Right cardiac atrium (tissue), 5 donors: Measurements from ENCODE around the gene RPL35A. TPM values are rescaled to one million over a fixed set of nuclear protein-coding genes. Genes with fewer than 3 reads are reported as not detected.
"Not testable (repeated sequence)": the region's sequence is repeated elsewhere in the genome, so short reads cannot be mapped to it uniquely, and the experiment has no call there.

ENCODE experiments used
- ATAC-seq, 2 donors: fragments of 200-7000 bp; cut with Tn5 transposase; one replicate each; pipeline versions ENCODE4 v1.8.0 to v1.9.1; 2020; ENCODE audit warnings: moderate library complexity in 2 of 2, mild to moderate bottlenecking in 1 of 2
- DNase-seq, 3 donors: peaks; one replicate each; pipeline ENCODE4 v3.0.0-alpha.2; 2020
- H3K27ac ChIP-seq: one replicate; pipeline ENCODE4 v1.5.1; 2013; ENCODE audit warnings: mild to moderate bottlenecking, low read length, control low read depth, moderate library complexity
- H3K27me3 ChIP-seq: one replicate; pipeline ENCODE4 v1.6.1; 2013; ENCODE audit not compliant: control insufficient read depth, insufficient read depth
- H3K4me1 ChIP-seq: one replicate; pipeline ENCODE4 v1.6.1; 2013; ENCODE audit warnings: low read length; ENCODE audit not compliant: control insufficient read depth, insufficient read depth
- H3K4me3 ChIP-seq: one replicate; pipeline ENCODE4 v1.5.1; 2013; ENCODE audit warnings: low read length, control low read depth
- H3K9me3 ChIP-seq: one replicate; pipeline ENCODE4 v1.6.1; 2013; ENCODE audit warnings: low read length; ENCODE audit not compliant: control insufficient read depth
- WGBS: extraction: QIAGEN DNeasy Blood & Tissue Kit; methylation state at CpG from one replicate; pipeline ENCODE4 v1.1.7; 2013; 5-methylcytosine and 5-hydroxymethylcytosine counted together
- intact Hi-C, 4 donors: fragments of 100-400 bp; cut with DNase I; formaldehyde crosslinking; loops; one replicate each; pipeline versions ENCODE4 v1.11.0 to v1.14.0; 2022 to 2023
- long read RNA-seq, 4 donors: library from polyadenylated mRNA; unstranded; transcript quantifications; one replicate each; pipeline ENCODE4 v2.0.0, GENCODE V29; 2020 to 2021
- polyA plus RNA-seq: library from polyadenylated mRNA; stranded (reverse); fragments of 200-250 nt; gene quantifications from one replicate; pipeline ENCODE4 v1.2.3, GENCODE V29; 2013
- total RNA-seq, 4 donors: library from RNA; stranded (reverse); fragmentation: NEBNext Ultra II Directional; extraction: Animal tissue kit (Norgen Biotek cat#: 25700); gene quantifications; one replicate each; pipeline ENCODE4 v1.2.1, GENCODE V29; 2021
- donor health status: healthy with polysubstance abuse.
- donor health status: DM: no; HTN: yes; CAD: no.
- donor health status: DM: no; HTN: no; CAD: no.
- donor health status: DM: no; HTN: yes; CAD: no; lungs with severe emphysema.
- donor health status: DM: yes; HTN: yes; CAD: no.

The RPL35A gene
- 100 to 1,000 TPM; 672 to 776 (median 719) TPM for total RNA-seq
- 1,345 TPM for polyA plus RNA-seq
- long read RNA-seq, donor 1, transcript RPL35A-206 (5 exons, 1,444 nt) = major isoform, 196 of 210 reads
- long read RNA-seq, donor 1, transcript RPL35A-205 (5 exons, 553 nt) = minor isoform, 6 of 210 reads
- long read RNA-seq, donor 1, partial matches to known transcripts = 5 of 210 reads
- long read RNA-seq, donor 1, other reads (novel, unspliced or antisense) = 1 of 210 reads
- long read RNA-seq, donor 2, transcript RPL35A-206 (5 exons, 1,444 nt) = major isoform, 193 of 209 reads
- long read RNA-seq, donor 2, partial matches to known transcripts = 11 of 209 reads
- long read RNA-seq, donor 2, other reads (novel, unspliced or antisense) = 1 of 209 reads
- long read RNA-seq, donor 3, transcript RPL35A-206 (5 exons, 1,444 nt) = major isoform, 68 of 84 reads
- long read RNA-seq, donor 3, partial matches to known transcripts = 7 of 84 reads
- long read RNA-seq, donor 3, other reads (novel, unspliced or antisense) = 0 of 84 reads
- long read RNA-seq, donor 4, transcript RPL35A-206 (5 exons, 1,444 nt) = major isoform, 117 of 131 reads
- long read RNA-seq, donor 4, partial matches to known transcripts = 7 of 131 reads
- long read RNA-seq, donor 4, other reads (novel, unspliced or antisense) = 1 of 131 reads

GRCh38 chr3:197949778-197950676 lies at the start of gene RPL35A:
Gene RPL35A, plus strand, starts transcription at chr3:197950190. Its CDS starts 778 bp downstream, at chr3:197950968.
- Histone ChIP-seq H3K27ac (peak within 1 kb of the TSS; percentile 97), H3K9me3 (no peaks in the 10 kb centered on the region), H3K4me1 (peaks cover 4% of the 10 kb centered on the region), H3K27me3 (no peaks in the 10 kb centered on the region), H3K4me3 (peak within 1 kb of the TSS; percentile 97)
- intact Hi-C loops = no loop called here
- under 1% methylated on average over 36 of the region's 36 CpGs for WGBS
- ATAC-seq (peak; percentile 91 to 92), DNase-seq (peak; percentile 88 to 95 (median 93))

GRCh38 chr3:197901626-197902025 lies 48.4 kb upstream of the RPL35A start:
- Histone ChIP-seq H3K4me3 (no peak overlapping the region), H3K27ac (no peak overlapping the region), H3K4me1 (no peaks in the 10 kb centered on the region), H3K27me3 (no peaks in the 10 kb centered on the region), H3K9me3 (no peaks in the 10 kb centered on the region)
- intact Hi-C loops = no loop called here
- ATAC-seq (no peak), DNase-seq (no peak)
- WGBS = 85% methylated on average over 4 of the region's 4 CpGs

GRCh38 chr3:197906023-197906849 lies 43.8 kb upstream of the RPL35A start:
- ATAC-seq (peak; percentile 98 to 99), DNase-seq (peak; percentile 92 to 95 (median 94))
- intact Hi-C loops = loop anchor here in 1 of 4 donors (5.0 kb wide), 1 partner anchor 36 kb away; no protein-coding TSS in a partner anchor
- Histone ChIP-seq H3K27ac (no peak overlapping the region), H3K4me3 (no peak overlapping the region), H3K27me3 (no peaks in the 10 kb centered on the region), H3K4me1 (no peaks in the 10 kb centered on the region), H3K9me3 (no peaks in the 10 kb centered on the region)
- WGBS = 14% methylated on average over 17 of the region's 17 CpGs

DNA sequence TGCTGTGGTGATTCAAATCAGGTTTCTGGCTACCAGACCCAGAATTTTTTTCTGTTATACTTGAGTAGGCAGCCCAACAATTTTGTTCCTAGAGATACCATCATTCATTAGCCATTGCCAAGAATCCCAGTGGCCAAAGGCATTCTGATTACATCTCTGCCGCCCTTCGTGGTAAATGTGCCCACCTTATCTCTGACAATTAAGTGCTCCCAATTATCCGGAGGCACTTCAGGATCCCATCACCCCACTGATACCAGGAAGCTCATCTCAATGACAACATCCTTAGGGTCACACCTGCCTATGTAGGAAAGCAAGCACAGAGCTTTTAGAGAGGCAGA lies 43.2 kb upstream of the RPL35A start:
- no peak overlapping the region for H3K27ac ChIP-seq

GRCh38 chr3:197907196-197907595 lies 42.8 kb upstream of the RPL35A start:
- intact Hi-C loops = loop anchor here in 1 of 4 donors (5.0 kb wide), 1 partner anchor 35 kb away; no protein-coding TSS in a partner anchor
- ATAC-seq (no peak), DNase-seq (no peak)
- H3K27me3 ChIP-seq = no peaks in the 10 kb centered on the region
- no peak overlapping the region for H3K4me3 ChIP-seq
- H3K4me1 ChIP-seq = no peaks in the 10 kb centered on the region
- no peaks in the 10 kb centered on the region for H3K9me3 ChIP-seq
- 64% methylated on average over 2 of the region's 2 CpGs for WGBS
- no peak overlapping the region for H3K27ac ChIP-seq

More for the DNA sequence above, 43.2 kb upstream of the RPL35A start:
- H3K4me1 ChIP-seq = no peaks in the 10 kb centered on the region
- H3K9me3 ChIP-seq = no peaks in the 10 kb centered on the region
- no peaks in the 10 kb centered on the region for H3K27me3 ChIP-seq
- intact Hi-C loops = loop anchor here in 1 of 4 donors (5.0 kb wide), 1 partner anchor 35 kb away; no protein-coding TSS in a partner anchor
- ATAC-seq (no peak), DNase-seq (no peak)
- no peak overlapping the region for H3K4me3 ChIP-seq
- 44% methylated on average over 3 of the region's 3 CpGs for WGBS

GRCh38 chr3:197908550-197908949 lies 41.4 kb upstream of the RPL35A start:
- not testable (repeated sequence) for H3K4me1 ChIP-seq, H3K4me3 ChIP-seq, H3K9me3 ChIP-seq, H3K27me3 ChIP-seq, ATAC-seq, DNase-seq, H3K27ac ChIP-seq
- 94% methylated on average over 2 of the region's 2 CpGs for WGBS
- intact Hi-C loops = loop anchor here in 1 of 4 donors (5.0 kb wide), 1 partner anchor 34 kb away; no protein-coding TSS in a partner anchor

GRCh38 chr3:197908957-197909701 lies 40.9 kb upstream of the RPL35A start:
- no peak overlapping the region for H3K27ac ChIP-seq
- 88% methylated on average over 4 of the region's 4 CpGs for WGBS
- H3K27me3 ChIP-seq = no peaks in the 10 kb centered on the region
- DNase-seq (no peak), ATAC-seq (no peak)
- H3K4me1 ChIP-seq = no peaks in the 10 kb centered on the region
- intact Hi-C loops = loop anchor here in 1 of 4 donors (5.0 kb wide), 1 partner anchor 33 kb away; no protein-coding TSS in a partner anchor
- no peak overlapping the region for H3K4me3 ChIP-seq
- H3K9me3 ChIP-seq = no peaks in the 10 kb centered on the region

DNA sequence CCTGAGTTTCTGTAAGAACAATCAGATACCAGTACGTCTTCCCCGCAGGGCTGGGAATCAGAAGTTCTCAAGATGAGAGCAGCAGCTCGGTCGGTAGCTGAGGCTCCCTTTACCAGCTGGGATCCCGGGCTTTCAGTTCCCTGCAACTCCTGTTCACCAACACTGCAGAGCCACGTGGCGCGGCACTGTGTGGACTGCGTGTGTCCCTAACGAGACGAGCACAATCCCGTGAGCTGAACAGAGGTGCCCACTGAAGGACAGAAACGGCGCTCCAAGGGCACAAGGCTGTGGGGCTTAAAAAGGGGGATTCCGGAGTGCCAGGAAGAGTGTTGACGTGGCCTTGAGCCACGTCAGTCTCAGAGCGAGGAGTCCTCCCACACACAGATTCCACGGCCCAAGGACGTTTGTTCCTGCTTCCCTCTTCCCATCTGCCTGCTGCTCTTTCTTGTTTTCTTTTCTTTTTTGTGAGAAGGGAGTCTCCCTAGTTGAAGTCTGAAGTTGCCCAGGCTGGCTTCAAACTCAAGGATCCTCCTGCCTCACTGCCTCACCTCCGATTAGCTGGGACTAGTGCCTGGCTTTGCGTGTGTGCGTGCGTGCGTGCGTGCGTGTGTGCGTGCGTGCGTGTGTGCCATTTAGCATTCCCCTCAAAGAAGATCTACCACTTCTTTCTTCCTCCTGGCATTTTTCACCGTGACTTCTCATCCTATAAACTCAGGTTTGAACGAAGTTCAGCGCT lies 37.1 kb upstream of the RPL35A start:
- 72% methylated on average over 33 of the region's 33 CpGs for WGBS
- Histone ChIP-seq H3K9me3 (no peaks in the 10 kb centered on the region), H3K4me3 (no peak overlapping the region), H3K27ac (no peak overlapping the region), H3K27me3 (no peaks in the 10 kb centered on the region), H3K4me1 (no peaks in the 10 kb centered on the region)
- DNase-seq (peak in 2 of 3 donors; percentile 61 to 67), ATAC-seq (peak; percentile 61 to 68)
- intact Hi-C loops = no loop called here

DNA sequence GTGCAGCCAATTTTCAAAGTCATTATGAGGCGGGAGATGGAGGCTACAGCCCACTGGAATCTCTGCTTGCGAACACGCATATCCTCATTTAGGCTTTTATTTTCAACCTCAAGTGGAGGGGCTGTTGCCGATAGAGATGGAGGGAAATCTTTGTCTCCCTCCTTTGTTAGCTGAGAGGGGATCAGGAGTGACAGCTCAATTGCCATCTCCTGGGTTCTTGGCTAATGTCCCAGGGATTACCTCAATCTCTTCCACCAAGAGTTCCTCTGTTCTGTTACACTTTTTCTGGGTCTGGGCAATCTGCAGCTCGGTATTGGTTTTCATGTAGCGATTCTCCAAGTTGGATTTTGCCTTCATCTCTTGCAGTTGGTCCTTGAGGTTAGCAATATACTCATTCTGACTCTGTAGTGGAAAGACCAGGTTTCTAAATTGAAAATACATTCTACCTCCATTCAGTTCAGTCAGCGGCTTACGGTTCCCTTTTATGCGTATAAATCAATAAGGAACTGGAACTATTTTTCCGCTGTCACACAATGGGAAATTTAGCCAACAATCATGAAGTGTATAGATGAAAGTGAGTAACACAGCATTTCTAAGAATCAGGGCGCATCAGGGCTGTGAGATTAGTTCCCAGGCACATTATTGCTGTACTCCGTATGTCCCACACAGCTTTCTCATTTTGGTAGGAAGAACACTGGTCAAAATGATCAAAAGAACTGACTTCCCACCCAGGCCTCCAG lies 36.2 kb upstream of the RPL35A start:
- Histone ChIP-seq H3K27ac (no peak overlapping the region), H3K9me3 (no peaks in the 10 kb centered on the region), H3K4me1 (no peaks in the 10 kb centered on the region), H3K4me3 (no peak overlapping the region), H3K27me3 (no peaks in the 10 kb centered on the region)
- no peak for ATAC-seq
- no peak for DNase-seq
- 93% methylated on average over 12 of the region's 12 CpGs for WGBS
- intact Hi-C loops = no loop called here
